HUES6 (cell line): ENCODE measurements around the gene NUP85.
"Not testable (repeated sequence)": the region's sequence is repeated elsewhere in the genome, so short reads cannot be mapped to it uniquely, and the experiment has no call there.

Experiments used
- H3K27ac ChIP-seq: 2 replicates; pipeline ENCODE4 v1.7.0; 2013; ENCODE audit warnings: low read depth, mild to moderate bottlenecking, low read length, inconsistent platforms
- H3K27me3 ChIP-seq: 2 replicates; pipeline ENCODE4 v1.6.1; 2013; ENCODE audit warnings: low read length; ENCODE audit not compliant: control insufficient read depth, insufficient read depth
- H3K36me3 ChIP-seq: 2 replicates; pipeline ENCODE4 v1.6.1; 2013; ENCODE audit warnings: low read length; ENCODE audit not compliant: control insufficient read depth, insufficient read depth
- H3K4me1 ChIP-seq: 2 replicates; pipeline ENCODE4 v1.6.1; 2013; ENCODE audit warnings: low read length; ENCODE audit not compliant: control insufficient read depth, insufficient read depth
- H3K4me3 ChIP-seq: 2 replicates; pipeline ENCODE4 v1.5.1; 2013; ENCODE audit warnings: low read depth, low read length
- H3K9ac ChIP-seq: one replicate; pipeline ENCODE4 v1.6.1; 2013; ENCODE audit warnings: mild to moderate bottlenecking, low read length
- H3K9me3 ChIP-seq: 2 replicates; pipeline ENCODE4 v1.6.1; 2013; ENCODE audit warnings: low read depth, low read length; ENCODE audit not compliant: control insufficient read depth, insufficient read depth

The NUP85 gene

GRCh38 chr17:75241996-75242460 lies 36.5 kb downstream of the NUP85 start:
- Histone ChIP-seq H3K27me3 (no peaks in the 10 kb centered on the region), H3K4me1 (peaks cover 3% of the 10 kb centered on the region; the same call in 1 of the 2 replicates), H3K4me3 (no peak overlapping the region), H3K27ac (no peak overlapping the region), H3K9me3 (no peaks in the 10 kb centered on the region), H3K9ac (no peak overlapping the region), H3K36me3 (peaks cover 92% of the 10 kb centered on the region)

GRCh38 chr17:75242461-75243042 lies 37.1 kb downstream of the NUP85 start:
- no peaks in the 10 kb centered on the region for H3K27me3 ChIP-seq
- no peaks in the 10 kb centered on the region for H3K9me3 ChIP-seq
- H3K4me3 ChIP-seq: no peak overlapping the region
- peaks cover 87% of the 10 kb centered on the region for H3K36me3 ChIP-seq
- H3K4me1 ChIP-seq: peaks cover 3% of the 10 kb centered on the region; the same call in 1 of the 2 replicates
- H3K27ac ChIP-seq: no peak overlapping the region
- H3K9ac ChIP-seq: no peak overlapping the region

- no peak overlapping the region for H3K4me3 ChIP-seq
- peaks cover 70% of the 10 kb centered on the region for H3K36me3 ChIP-seq
- no peak overlapping the region for H3K27ac ChIP-seq
These were observed 38.8 kb downstream of the NUP85 start for GRCh38 chr17:75244133-75244866.

GRCh38 chr17:75245011-75245410 lies 39.5 kb downstream of the NUP85 start:
- H3K27me3 ChIP-seq: no peaks in the 10 kb centered on the region
- H3K36me3 ChIP-seq: peaks cover 63% of the 10 kb centered on the region
- H3K9me3 ChIP-seq: no peaks in the 10 kb centered on the region
- H3K4me3 ChIP-seq: no peak overlapping the region
- no peak overlapping the region for H3K27ac ChIP-seq
- H3K4me1 ChIP-seq: peaks cover 11% of the 10 kb centered on the region; the same call in 1 of the 2 replicates
- no peak overlapping the region for H3K9ac ChIP-seq

More at GRCh38 chr17:75244133-75244866, 38.8 kb downstream of the NUP85 start:
- Histone ChIP-seq H3K4me1 (peaks cover 4% of the 10 kb centered on the region; the same call in 1 of the 2 replicates), H3K9ac (no peak overlapping the region), H3K27me3 (no peaks in the 10 kb centered on the region), H3K9me3 (no peaks in the 10 kb centered on the region)

- H3K36me3 ChIP-seq: peaks cover 53% of the 10 kb centered on the region
- H3K27me3 ChIP-seq: no peaks in the 10 kb centered on the region
- no peak overlapping the region for H3K4me3 ChIP-seq
- H3K9ac ChIP-seq: no peak overlapping the region
- no peak overlapping the region for H3K27ac ChIP-seq
- peaks cover 13% of the 10 kb centered on the region; the same call in 1 of the 2 replicates for H3K4me1 ChIP-seq
- no peaks in the 10 kb centered on the region for H3K9me3 ChIP-seq
These were observed 40.9 kb downstream of the NUP85 start for GRCh38 chr17:75246404-75246803.

GRCh38 chr17:75249564-75249963 lies 44.1 kb downstream of the NUP85 start:
- H3K36me3 ChIP-seq: peaks cover 22% of the 10 kb centered on the region
- no peak overlapping the region for H3K4me3 ChIP-seq
- H3K27me3 ChIP-seq: no peaks in the 10 kb centered on the region
- H3K9me3 ChIP-seq: no peaks in the 10 kb centered on the region
- H3K27ac ChIP-seq: no peak overlapping the region
- H3K4me1 ChIP-seq: peaks cover 21% of the 10 kb centered on the region; the same call in 1 of the 2 replicates
- peak overlapping the region; percentile 17 for H3K9ac ChIP-seq

- H3K4me1 ChIP-seq: peaks cover 21% of the 10 kb centered on the region; the same call in 1 of the 2 replicates
- peaks cover 17% of the 10 kb centered on the region for H3K36me3 ChIP-seq
- no peak overlapping the region for H3K27ac ChIP-seq
- H3K9ac ChIP-seq: peak overlapping the region; percentile 17
- H3K27me3 ChIP-seq: no peaks in the 10 kb centered on the region
- no peaks in the 10 kb centered on the region for H3K9me3 ChIP-seq
- no peak overlapping the region for H3K4me3 ChIP-seq
These were observed 44.6 kb downstream of the NUP85 start for GRCh38 chr17:75250009-75250471.

GRCh38 chr17:75252039-75252816 lies 46.7 kb downstream of the NUP85 start:
- Histone ChIP-seq H3K4me3 (no peak overlapping the region), H3K36me3 (no peaks in the 10 kb centered on the region), H3K27me3 (no peaks in the 10 kb centered on the region), H3K9ac (no peak overlapping the region), H3K4me1 (peaks cover 21% of the 10 kb centered on the region; the same call in 1 of the 2 replicates), H3K27ac (no peak overlapping the region), H3K9me3 (no peaks in the 10 kb centered on the region)

- not testable (repeated sequence) for H3K36me3 ChIP-seq, H3K27me3 ChIP-seq, H3K9me3 ChIP-seq, H3K9ac ChIP-seq, H3K4me3 ChIP-seq, H3K27ac ChIP-seq
- peaks cover 22% of the 10 kb centered on the region for H3K4me1 ChIP-seq
These were observed 50.6 kb downstream of the NUP85 start for GRCh38 chr17:75255954-75256698.

- H3K27ac ChIP-seq, H3K36me3 ChIP-seq, H3K27me3 ChIP-seq, H3K9ac ChIP-seq, H3K4me3 ChIP-seq, H3K9me3 ChIP-seq: not testable (repeated sequence)
- peaks cover 16% of the 10 kb centered on the region for H3K4me1 ChIP-seq
These were observed 51.7 kb downstream of the NUP85 start for GRCh38 chr17:75257228-75257627.
